ENCODE data around the gene ARHGEF28.

ARHGEF28 gene

DNA sequence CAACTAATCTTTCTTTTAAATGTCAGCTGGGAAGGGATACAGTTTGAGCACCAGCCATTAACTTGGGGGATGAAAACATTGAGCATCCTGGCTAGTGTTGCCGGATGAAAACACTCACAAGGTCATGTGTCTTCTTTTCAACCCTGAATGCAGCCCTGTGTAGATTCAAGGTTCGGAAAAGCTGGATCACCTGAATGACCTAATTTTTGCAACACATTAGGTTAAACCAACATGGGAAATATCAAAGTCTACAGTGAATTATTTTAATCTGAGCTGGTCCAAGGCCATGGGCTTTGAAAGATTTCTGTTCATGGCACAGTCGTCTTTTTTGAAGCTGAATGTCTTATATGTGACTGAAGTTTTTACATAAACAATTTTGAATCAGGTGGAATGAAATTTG lies 281.2 kb downstream of the ARHGEF28 start:
- Histone ChIP-seq H3K9ac (ENCODE audit: low read depth, low read length) (no peak overlapping the region), H3K27ac (ENCODE audit: low read length) (no peak overlapping the region), H3K4me2 (ENCODE audit: insufficient read depth, low read length) (no peak overlapping the region), H4K20me1 (ENCODE audit: insufficient read depth, low read length) (no peaks in the 10 kb centered on the region), H2AFZ (ENCODE audit: low read depth, low read length) (no peak overlapping the region), H3K4me1 (ENCODE audit: insufficient read depth, low read length) (no peaks in the 10 kb centered on the region), H3K36me3 (ENCODE audit: insufficient read depth, low read length) (no peaks in the 10 kb centered on the region), H3K4me3 (ENCODE audit: low read depth in 1 of 2, low read length in 2 of 2) (no peak overlapping the region), H3K79me2 (ENCODE audit: insufficient read depth, low read length) (no peaks in the 10 kb centered on the region), H3K27me3 (ENCODE audit: insufficient read depth, low read length, poor library complexity) (peaks cover 2% of the 10 kb centered on the region), H3K9me3 (ENCODE audit: insufficient read depth, low read length, severe bottlenecking) (no peaks in the 10 kb centered on the region)
- no peak for TF ChIP-seq EZH2 (IDR thresholded peaks at IDR 0.05; ENCODE audit: borderline replicate concordance, low read depth, low read length, severe bottlenecking)
- TF ChIP-seq, protein P1, sequence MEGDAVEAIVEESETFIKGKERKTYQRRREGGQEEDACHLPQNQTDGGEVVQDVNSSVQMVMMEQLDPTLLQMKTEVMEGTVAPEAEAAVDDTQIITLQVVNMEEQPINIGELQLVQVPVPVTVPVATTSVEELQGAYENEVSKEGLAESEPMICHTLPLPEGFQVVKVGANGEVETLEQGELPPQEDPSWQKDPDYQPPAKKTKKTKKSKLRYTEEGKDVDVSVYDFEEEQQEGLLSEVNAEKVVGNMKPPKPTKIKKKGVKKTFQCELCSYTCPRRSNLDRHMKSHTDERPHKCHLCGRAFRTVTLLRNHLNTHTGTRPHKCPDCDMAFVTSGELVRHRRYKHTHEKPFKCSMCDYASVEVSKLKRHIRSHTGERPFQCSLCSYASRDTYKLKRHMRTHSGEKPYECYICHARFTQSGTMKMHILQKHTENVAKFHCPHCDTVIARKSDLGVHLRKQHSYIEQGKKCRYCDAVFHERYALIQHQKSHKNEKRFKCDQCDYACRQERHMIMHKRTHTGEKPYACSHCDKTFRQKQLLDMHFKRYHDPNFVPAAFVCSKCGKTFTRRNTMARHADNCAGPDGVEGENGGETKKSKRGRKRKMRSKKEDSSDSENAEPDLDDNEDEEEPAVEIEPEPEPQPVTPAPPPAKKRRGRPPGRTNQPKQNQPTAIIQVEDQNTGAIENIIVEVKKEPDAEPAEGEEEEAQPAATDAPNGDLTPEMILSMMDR (IDR thresholded peaks at IDR 0.05; ENCODE audit: borderline replicate concordance, extremely low read depth, low read length, poor library complexity, severe bottlenecking): no peak
- ATAC-seq (ENCODE audit: insufficient read depth, low read depth): no peak
- no peak for DNase-seq

DNA sequence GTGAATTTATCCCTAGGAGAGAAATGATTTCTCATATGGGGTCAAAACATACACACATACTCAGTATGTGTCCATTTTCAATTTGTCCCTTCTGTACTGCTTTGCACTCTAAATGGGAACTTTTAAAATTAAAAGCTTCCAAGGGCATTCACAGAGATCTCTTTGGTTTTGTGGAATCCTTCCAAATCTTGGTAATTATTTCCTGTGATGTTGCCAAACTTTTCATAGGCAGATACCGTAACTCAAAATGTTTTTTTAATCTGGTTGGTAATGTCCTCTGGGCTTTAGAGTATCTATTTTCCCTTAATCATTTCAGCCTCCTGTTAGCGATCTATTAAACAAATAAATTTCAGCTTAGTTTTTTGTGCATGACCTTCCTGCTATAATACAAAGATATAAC lies 282.4 kb downstream of the ARHGEF28 start:
- Histone ChIP-seq H3K4me1 (ENCODE audit: insufficient read depth, low read length) (no peaks in the 10 kb centered on the region), H3K27me3 (ENCODE audit: insufficient read depth, low read length, poor library complexity) (peaks cover 2% of the 10 kb centered on the region), H3K79me2 (ENCODE audit: insufficient read depth, low read length) (no peaks in the 10 kb centered on the region), H3K4me3 (ENCODE audit: low read depth in 1 of 2, low read length in 2 of 2) (no peak overlapping the region), H4K20me1 (ENCODE audit: insufficient read depth, low read length) (no peaks in the 10 kb centered on the region), H3K9ac (ENCODE audit: low read depth, low read length) (no peak overlapping the region), H2AFZ (ENCODE audit: low read depth, low read length) (no peak overlapping the region), H3K4me2 (ENCODE audit: insufficient read depth, low read length) (no peak overlapping the region), H3K36me3 (ENCODE audit: insufficient read depth, low read length) (no peaks in the 10 kb centered on the region), H3K9me3 (ENCODE audit: insufficient read depth, low read length, severe bottlenecking) (no peaks in the 10 kb centered on the region), H3K27ac (ENCODE audit: low read length) (no peak overlapping the region)
- TF ChIP-seq EZH2 (IDR thresholded peaks at IDR 0.05; ENCODE audit: borderline replicate concordance, low read depth, low read length, severe bottlenecking): no peak
- TF ChIP-seq, protein P1 (IDR thresholded peaks at IDR 0.05; ENCODE audit: borderline replicate concordance, extremely low read depth, low read length, poor library complexity, severe bottlenecking): no peak
- no peak for ATAC-seq (ENCODE audit: insufficient read depth, low read depth)
- DNase-seq: no peak

DNA sequence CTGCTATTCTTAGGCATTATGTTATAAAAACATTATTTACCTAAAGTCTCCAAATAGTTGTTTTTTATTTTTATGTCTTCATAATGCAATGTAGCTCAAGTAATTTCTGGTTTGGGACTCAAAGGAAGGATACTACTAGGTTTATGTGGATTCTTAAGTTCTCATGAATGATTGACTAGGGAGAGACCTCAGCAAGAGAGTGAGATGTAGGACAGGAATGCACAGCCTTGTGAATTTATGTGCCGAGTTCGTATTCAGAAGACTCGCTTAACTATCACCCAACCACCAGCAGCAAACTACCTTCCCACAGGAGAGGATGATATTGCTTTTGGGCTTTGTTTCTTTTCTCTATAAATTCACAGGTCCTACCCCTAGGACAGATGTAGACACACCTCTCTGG lies 282.9 kb downstream of the ARHGEF28 start:
- no peaks in the 10 kb centered on the region for H3K9me3 ChIP-seq (ENCODE audit: insufficient read depth, low read length, severe bottlenecking)
- TF ChIP-seq, protein P1 (IDR thresholded peaks at IDR 0.05; ENCODE audit: borderline replicate concordance, extremely low read depth, low read length, poor library complexity, severe bottlenecking): no peak
- TF ChIP-seq EZH2 (IDR thresholded peaks at IDR 0.05; ENCODE audit: borderline replicate concordance, low read depth, low read length, severe bottlenecking): no peak
- H2AFZ ChIP-seq (ENCODE audit: low read depth, low read length): no peak overlapping the region
- peaks cover 2% of the 10 kb centered on the region for H3K27me3 ChIP-seq (ENCODE audit: insufficient read depth, low read length, poor library complexity)
- no peak overlapping the region for H3K4me3 ChIP-seq (ENCODE audit: low read depth in 1 of 2, low read length in 2 of 2)
- DNase-seq (no peak), ATAC-seq (ENCODE audit: insufficient read depth, low read depth) (no peak)
- no peak overlapping the region for H3K27ac ChIP-seq (ENCODE audit: low read length)
- H3K9ac ChIP-seq (ENCODE audit: low read depth, low read length): no peak overlapping the region
- no peaks in the 10 kb centered on the region for H3K36me3 ChIP-seq (ENCODE audit: insufficient read depth, low read length)
- no peaks in the 10 kb centered on the region for H3K4me1 ChIP-seq (ENCODE audit: insufficient read depth, low read length)
- no peaks in the 10 kb centered on the region for H3K79me2 ChIP-seq (ENCODE audit: insufficient read depth, low read length)
- H3K4me2 ChIP-seq (ENCODE audit: insufficient read depth, low read length): no peak overlapping the region
- no peaks in the 10 kb centered on the region for H4K20me1 ChIP-seq (ENCODE audit: insufficient read depth, low read length)

DNA sequence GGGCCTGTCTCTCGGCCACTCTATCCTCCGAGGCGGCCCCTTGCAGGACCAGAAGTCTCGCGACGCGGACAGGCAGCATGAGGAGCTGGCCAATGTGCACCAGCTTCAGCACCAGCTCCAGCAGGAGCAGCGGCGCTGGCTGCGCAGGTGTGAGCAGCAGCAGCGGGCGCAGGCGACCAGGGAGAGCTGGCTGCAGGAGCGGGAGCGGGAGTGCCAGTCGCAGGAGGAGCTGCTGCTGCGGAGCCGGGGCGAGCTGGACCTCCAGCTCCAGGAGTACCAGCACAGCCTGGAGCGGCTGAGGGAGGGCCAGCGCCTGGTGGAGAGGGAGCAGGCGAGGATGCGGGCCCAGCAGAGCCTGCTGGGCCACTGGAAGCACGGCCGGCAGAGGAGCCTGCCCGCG lies 283.5 kb downstream of the ARHGEF28 start:
- H3K4me2 ChIP-seq (ENCODE audit: insufficient read depth, low read length): no peak overlapping the region
- H3K9me3 ChIP-seq (ENCODE audit: insufficient read depth, low read length, severe bottlenecking): no peaks in the 10 kb centered on the region
- no peaks in the 10 kb centered on the region for H3K79me2 ChIP-seq (ENCODE audit: insufficient read depth, low read length)
- H3K4me3 ChIP-seq (ENCODE audit: low read depth in 1 of 2, low read length in 2 of 2): no peak overlapping the region
- H3K27me3 ChIP-seq (ENCODE audit: insufficient read depth, low read length, poor library complexity): peaks cover 2% of the 10 kb centered on the region
- ATAC-seq (ENCODE audit: insufficient read depth, low read depth) (no peak), DNase-seq (no peak)
- H4K20me1 ChIP-seq (ENCODE audit: insufficient read depth, low read length): no peaks in the 10 kb centered on the region
- H3K9ac ChIP-seq (ENCODE audit: low read depth, low read length): no peak overlapping the region
- TF ChIP-seq, protein P1 (IDR thresholded peaks at IDR 0.05; ENCODE audit: borderline replicate concordance, extremely low read depth, low read length, poor library complexity, severe bottlenecking): no peak
- TF ChIP-seq EZH2 (IDR thresholded peaks at IDR 0.05; ENCODE audit: borderline replicate concordance, low read depth, low read length, severe bottlenecking): no peak
- no peaks in the 10 kb centered on the region for H3K36me3 ChIP-seq (ENCODE audit: insufficient read depth, low read length)
- H3K4me1 ChIP-seq (ENCODE audit: insufficient read depth, low read length): no peaks in the 10 kb centered on the region
- no peak overlapping the region for H3K27ac ChIP-seq (ENCODE audit: low read length)
- H2AFZ ChIP-seq (ENCODE audit: low read depth, low read length): no peak overlapping the region

Data from DND-41 (cell line).